Measurements from ENCODE around the gene ZRANB3.
A peak's percentile ranks its signal among the peaks of the same experiment; 100 is the strongest.
"Not testable (repeated sequence)": the region's sequence is repeated elsewhere in the genome, so short reads cannot be mapped to it uniquely, and the experiment has no call there.

Gene ZRANB3

GRCh38 chr2:135557530-135557929, 26.5 kb upstream of the ZRANB3 start:
- no peaks in the 10 kb centered on the region for H3K36me3 ChIP-seq (replicated peaks)
- TF ChIP-seq CTCF (IDR thresholded peaks at IDR 0.05; ENCODE audit: low read depth, low read length, missing control alignments): no peak
- DNase-seq: peak; percentile 5
- H3K27ac ChIP-seq: no peak overlapping the region
- in situ Hi-C loops (cut with HindIII; ENCODE audit: low pct_ligation_motif_present, low sequenced_read_pairs): no loop called here
- no peak overlapping the region for H3K4me3 ChIP-seq (ENCODE audit: low read depth, low read length)
- no peaks in the 10 kb centered on the region for H3K27me3 ChIP-seq (replicated peaks)

- TF ChIP-seq CTCF (IDR thresholded peaks at IDR 0.05; ENCODE audit: low read depth, low read length, missing control alignments): no peak
- no peak for DNase-seq
- H3K4me3 ChIP-seq (ENCODE audit: low read depth, low read length): no peak overlapping the region
- no peak overlapping the region for H3K27ac ChIP-seq
- in situ Hi-C loops (cut with HindIII; ENCODE audit: low pct_ligation_motif_present, low sequenced_read_pairs): no loop called here
- H3K27me3 ChIP-seq (replicated peaks): no peaks in the 10 kb centered on the region
- no peaks in the 10 kb centered on the region for H3K36me3 ChIP-seq (replicated peaks)
These were observed 24.3 kb upstream of the ZRANB3 start for GRCh38 chr2:135555311-135555710.

GRCh38 chr2:135552887-135553286, 21.9 kb upstream of the ZRANB3 start:
- no peak for TF ChIP-seq CTCF (IDR thresholded peaks at IDR 0.05; ENCODE audit: low read depth, low read length, missing control alignments)
- no peak overlapping the region for H3K4me3 ChIP-seq (ENCODE audit: low read depth, low read length)
- no peaks in the 10 kb centered on the region for H3K27me3 ChIP-seq (replicated peaks)
- no peak for DNase-seq
- H3K36me3 ChIP-seq (replicated peaks): no peaks in the 10 kb centered on the region
- in situ Hi-C loops (cut with HindIII; ENCODE audit: low pct_ligation_motif_present, low sequenced_read_pairs): no loop called here
- H3K27ac ChIP-seq: no peak overlapping the region

- in situ Hi-C loops (cut with HindIII; ENCODE audit: low pct_ligation_motif_present, low sequenced_read_pairs): no loop called here
- Histone ChIP-seq H3K36me3 (replicated peaks) (no peaks in the 10 kb centered on the region), H3K27ac (no peak overlapping the region), H3K4me3 (ENCODE audit: low read depth, low read length) (no peak overlapping the region), H3K27me3 (replicated peaks) (no peaks in the 10 kb centered on the region)
- DNase-seq: no peak
- no peak for TF ChIP-seq CTCF (IDR thresholded peaks at IDR 0.05; ENCODE audit: low read depth, low read length, missing control alignments)
These were observed 20.3 kb upstream of the ZRANB3 start for GRCh38 chr2:135551356-135551755.

- in situ Hi-C loops (cut with HindIII; ENCODE audit: low pct_ligation_motif_present, low sequenced_read_pairs): no loop called here
- H3K27ac ChIP-seq: no peak overlapping the region
- no peaks in the 10 kb centered on the region for H3K36me3 ChIP-seq (replicated peaks)
- TF ChIP-seq CTCF (IDR thresholded peaks at IDR 0.05; ENCODE audit: low read depth, low read length, missing control alignments): no peak
- no peak overlapping the region for H3K4me3 ChIP-seq (ENCODE audit: low read depth, low read length)
- no peaks in the 10 kb centered on the region for H3K27me3 ChIP-seq (replicated peaks)
- DNase-seq: no peak
These were observed 16.3 kb upstream of the ZRANB3 start for GRCh38 chr2:135547311-135547710.

GRCh38 chr2:135546436-135546835, 15.4 kb upstream of the ZRANB3 start:
- TF ChIP-seq CTCF (IDR thresholded peaks at IDR 0.05; ENCODE audit: low read depth, low read length, missing control alignments): no peak
- no peak overlapping the region for H3K27ac ChIP-seq
- no peak for DNase-seq
- no peaks in the 10 kb centered on the region for H3K27me3 ChIP-seq (replicated peaks)
- in situ Hi-C loops (cut with HindIII; ENCODE audit: low pct_ligation_motif_present, low sequenced_read_pairs): no loop called here
- H3K36me3 ChIP-seq (replicated peaks): no peaks in the 10 kb centered on the region
- no peak overlapping the region for H3K4me3 ChIP-seq (ENCODE audit: low read depth, low read length)

GRCh38 chr2:135533545-135533944, 2.5 kb upstream of the ZRANB3 start:
- in situ Hi-C loops (cut with HindIII; ENCODE audit: low pct_ligation_motif_present, low sequenced_read_pairs); H3K36me3 ChIP-seq (replicated peaks); H3K4me3 ChIP-seq (ENCODE audit: low read depth, low read length); H3K27ac ChIP-seq; DNase-seq; H3K27me3 ChIP-seq (replicated peaks): not testable (repeated sequence)

All from brain microvascular endothelial cell (primary cell).